ENCODE data around the gene NOXA1. TPM values are rescaled to one million over a fixed set of nuclear protein-coding genes. Genes with fewer than 3 reads are reported as not detected.

Gene NOXA1
- polyA plus RNA-seq, 1 donor (not counting 4 experiments of a cell fraction or from before 2014, with no cell fraction given) = 0.09 TPM

DNA sequence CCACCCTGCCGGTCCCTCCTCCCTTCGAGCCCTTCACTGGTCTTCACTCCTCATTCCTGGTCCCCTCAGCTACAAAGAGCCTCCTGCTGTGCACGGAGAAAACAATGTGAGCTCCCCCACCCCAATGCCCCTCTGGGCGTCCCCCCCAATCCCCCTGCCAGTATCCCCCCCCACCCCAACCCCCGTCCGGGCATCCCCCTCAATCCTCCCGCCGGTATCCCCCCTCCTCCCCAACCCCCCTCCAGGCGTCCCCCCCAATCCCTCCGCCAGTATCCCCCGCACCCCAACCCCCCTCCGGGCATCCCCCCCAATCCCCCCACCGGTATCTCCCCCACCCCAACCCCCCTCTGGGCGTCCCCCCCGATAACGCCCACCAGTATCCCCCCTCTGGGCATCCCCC is 43.0 kb upstream of the NOXA1 start:
- no peak for DNase-seq (ENCODE audit: low read depth, low spot score)
- Histone ChIP-seq H3K27ac (ENCODE audit: control insufficient read depth, insufficient read depth, low read length) (no peak overlapping the region), H2AFZ (ENCODE audit: control insufficient read depth, low read length) (no peak overlapping the region), H4K20me1 (ENCODE audit: control insufficient read depth, extremely low read depth, insufficient read depth, low read length) (no peaks in the 10 kb centered on the region), H3K27me3 (ENCODE audit: control insufficient read depth, extremely low read depth, insufficient read depth, low read length) (no peaks in the 10 kb centered on the region), H3K4me2 (ENCODE audit: control insufficient read depth, extremely low read depth, insufficient read depth, low read depth, low read length) (no peak overlapping the region), H3K36me3 (ENCODE audit: control insufficient read depth in 2 of 2, extremely low read depth in 1 of 2, insufficient read depth in 2 of 2, low read length in 2 of 2) (no peaks in the 10 kb centered on the region), H3K9me1 (ENCODE audit: control insufficient read depth, extremely low read depth, insufficient read depth, low read length) (no peaks in the 10 kb centered on the region), H3K4me1 (ENCODE audit: control insufficient read depth, extremely low read depth, insufficient read depth, low read length) (no peaks in the 10 kb centered on the region), H3K9ac (ENCODE audit: control insufficient read depth, extremely low read depth, insufficient read depth, low read length) (no peak overlapping the region), H3K79me2 (ENCODE audit: control insufficient read depth, insufficient read depth, low read length) (no peaks in the 10 kb centered on the region), H3K9me3 (ENCODE audit: control insufficient read depth, low read depth, low read length) (no peaks in the 10 kb centered on the region), H3K4me3 (ENCODE audit: control insufficient read depth in 2 of 3, extremely low read depth in 1 of 3, insufficient read depth in 2 of 3, low read depth in 1 of 3, low read length in 3 of 3) (no peak overlapping the region)
- no peak for FAIRE-seq
- TF ChIP-seq EZH2 (IDR thresholded peaks at IDR 0.05; ENCODE audit: low read length) = no peak
- TF ChIP-seq, protein P1, sequence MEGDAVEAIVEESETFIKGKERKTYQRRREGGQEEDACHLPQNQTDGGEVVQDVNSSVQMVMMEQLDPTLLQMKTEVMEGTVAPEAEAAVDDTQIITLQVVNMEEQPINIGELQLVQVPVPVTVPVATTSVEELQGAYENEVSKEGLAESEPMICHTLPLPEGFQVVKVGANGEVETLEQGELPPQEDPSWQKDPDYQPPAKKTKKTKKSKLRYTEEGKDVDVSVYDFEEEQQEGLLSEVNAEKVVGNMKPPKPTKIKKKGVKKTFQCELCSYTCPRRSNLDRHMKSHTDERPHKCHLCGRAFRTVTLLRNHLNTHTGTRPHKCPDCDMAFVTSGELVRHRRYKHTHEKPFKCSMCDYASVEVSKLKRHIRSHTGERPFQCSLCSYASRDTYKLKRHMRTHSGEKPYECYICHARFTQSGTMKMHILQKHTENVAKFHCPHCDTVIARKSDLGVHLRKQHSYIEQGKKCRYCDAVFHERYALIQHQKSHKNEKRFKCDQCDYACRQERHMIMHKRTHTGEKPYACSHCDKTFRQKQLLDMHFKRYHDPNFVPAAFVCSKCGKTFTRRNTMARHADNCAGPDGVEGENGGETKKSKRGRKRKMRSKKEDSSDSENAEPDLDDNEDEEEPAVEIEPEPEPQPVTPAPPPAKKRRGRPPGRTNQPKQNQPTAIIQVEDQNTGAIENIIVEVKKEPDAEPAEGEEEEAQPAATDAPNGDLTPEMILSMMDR (optimal IDR thresholded peaks at IDR 0.05 in 1 of 3, IDR thresholded peaks at IDR 0.05 in 1 of 3, conservative IDR thresholded peaks at IDR 0.05 in 1 of 3; ENCODE audit: extremely low read depth in 1 of 3, insufficient read depth in 2 of 3, low read length in 3 of 3) = no peak
- dilution Hi-C loops (cut with MboI; ENCODE audit: extremely low pct_ligation_motif_present, low sequenced_read_pairs) = no loop called here

DNA sequence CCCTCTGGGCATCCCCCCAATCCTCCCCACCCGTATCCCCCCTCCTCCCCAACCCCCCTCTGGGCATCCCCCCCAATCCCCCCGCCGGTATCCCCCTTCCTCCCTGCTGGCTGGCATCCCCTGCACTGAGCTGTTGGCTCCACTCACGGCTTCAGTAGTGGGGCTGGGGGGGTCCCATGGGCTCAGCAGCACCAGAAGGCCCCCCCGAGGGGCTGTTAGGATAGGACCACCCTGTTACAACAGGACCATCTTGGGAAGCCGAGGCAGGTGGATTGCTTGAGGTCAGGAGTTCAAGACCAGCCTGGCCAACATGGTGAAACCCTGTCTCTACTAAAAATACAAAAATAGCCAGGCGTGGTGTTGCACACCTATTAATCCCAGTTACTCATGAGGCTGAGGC is 42.6 kb upstream of the NOXA1 start:
- Histone ChIP-seq H3K9me1 (ENCODE audit: control insufficient read depth, extremely low read depth, insufficient read depth, low read length) (no peaks in the 10 kb centered on the region), H3K36me3 (ENCODE audit: control insufficient read depth in 2 of 2, extremely low read depth in 1 of 2, insufficient read depth in 2 of 2, low read length in 2 of 2) (no peaks in the 10 kb centered on the region), H3K9ac (ENCODE audit: control insufficient read depth, extremely low read depth, insufficient read depth, low read length) (no peak overlapping the region), H2AFZ (ENCODE audit: control insufficient read depth, low read length) (no peak overlapping the region), H3K79me2 (ENCODE audit: control insufficient read depth, insufficient read depth, low read length) (no peaks in the 10 kb centered on the region), H3K4me2 (ENCODE audit: control insufficient read depth, extremely low read depth, insufficient read depth, low read depth, low read length) (no peak overlapping the region), H3K27ac (ENCODE audit: control insufficient read depth, insufficient read depth, low read length) (no peak overlapping the region), H3K27me3 (ENCODE audit: control insufficient read depth, extremely low read depth, insufficient read depth, low read length) (no peaks in the 10 kb centered on the region), H3K9me3 (ENCODE audit: control insufficient read depth, low read depth, low read length) (no peaks in the 10 kb centered on the region), H3K4me1 (ENCODE audit: control insufficient read depth, extremely low read depth, insufficient read depth, low read length) (no peaks in the 10 kb centered on the region), H4K20me1 (ENCODE audit: control insufficient read depth, extremely low read depth, insufficient read depth, low read length) (no peaks in the 10 kb centered on the region), H3K4me3 (ENCODE audit: control insufficient read depth in 2 of 3, extremely low read depth in 1 of 3, insufficient read depth in 2 of 3, low read depth in 1 of 3, low read length in 3 of 3) (no peak overlapping the region)
- dilution Hi-C loops (cut with MboI; ENCODE audit: extremely low pct_ligation_motif_present, low sequenced_read_pairs) = no loop called here
- FAIRE-seq = no peak
- TF ChIP-seq, protein P1 (optimal IDR thresholded peaks at IDR 0.05 in 1 of 3, IDR thresholded peaks at IDR 0.05 in 1 of 3, conservative IDR thresholded peaks at IDR 0.05 in 1 of 3; ENCODE audit: extremely low read depth in 1 of 3, insufficient read depth in 2 of 3, low read length in 3 of 3) = no peak
- TF ChIP-seq EZH2 (IDR thresholded peaks at IDR 0.05; ENCODE audit: low read length) = no peak
- no peak for DNase-seq (ENCODE audit: low read depth, low spot score)

Measured in keratinocyte (primary cell).